Upper lobe of right lung (tissue), 1 donor: ENCODE measurements around the gene SAFB. TPM values are rescaled to one million over a fixed set of nuclear protein-coding genes. Genes with fewer than 3 reads are reported as not detected.
A peak's percentile ranks its signal among the peaks of the same experiment; 100 is the strongest.

Experiments
- ATAC-seq: fragments of 200-7000 bp; cut with Tn5 transposase; one replicate; pipeline ENCODE4 v1.9.1; 2020; ENCODE audit warnings: mild to moderate bottlenecking, moderate library complexity
- DNase-seq: peaks from one replicate; pipeline ENCODE4 v3.0.0-alpha.2; 2020
- H3K27ac ChIP-seq: fragments of 200-600 bp; one replicate; pipeline ENCODE4 v1.8.0; 2022
- H3K27me3 ChIP-seq: fragments of 200-600 bp; one replicate; pipeline ENCODE4 v1.8.0; 2022; ENCODE audit warnings: mild to moderate bottlenecking
- H3K36me3 ChIP-seq: fragments of 200-600 bp; one replicate; pipeline ENCODE4 v1.8.0; 2022
- H3K4me1 ChIP-seq: fragments of 200-600 bp; one replicate; pipeline ENCODE4 v1.8.0; 2022
- H3K4me3 ChIP-seq: fragments of 200-600 bp; one replicate; pipeline ENCODE4 v1.8.0; 2022; ENCODE audit warnings: mild to moderate bottlenecking
- H3K9me3 ChIP-seq: fragments of 200-600 bp; one replicate; pipeline ENCODE4 v1.8.0; 2022
- CTCF ChIP-seq: fragments of 200-600 bp; IDR thresholded peaks from one replicate; pipeline ENCODE4 v1.8.0; 2022; ENCODE audit warnings: antibody characterized with exemption
- intact Hi-C: fragments of 100-400 bp; cut with DNase I; formaldehyde crosslinking; loops from one replicate; pipeline ENCODE4 v1.11.0; 2022
- total RNA-seq: library from RNA; stranded (reverse); fragmentation: NEBNext Ultra II Directional; extraction: Animal tissue kit (Norgen Biotek cat#: 25700); gene quantifications from one replicate; pipeline ENCODE4 v1.2.1, GENCODE V29; 2021
- donor health status: DM: no; HTN: yes; CAD: no; lungs with severe emphysema.

SAFB gene
- total RNA-seq, 1 donor from 2014 or later: 71.9 TPM

GRCh38 chr19:5624741-5625278 lies 1.9 kb downstream of the SAFB start:
- H3K27me3 ChIP-seq: no peaks in the 10 kb centered on the region
- ATAC-seq (no peak), DNase-seq (no peak)
- H3K9me3 ChIP-seq: no peaks in the 10 kb centered on the region
- peaks cover 70% of the 10 kb centered on the region for H3K4me1 ChIP-seq
- peak overlapping the region; percentile 98 for H3K4me3 ChIP-seq
- intact Hi-C loops: no loop called here
- no peak for TF ChIP-seq CTCF
- H3K36me3 ChIP-seq: peaks cover 57% of the 10 kb centered on the region
- H3K27ac ChIP-seq: peak overlapping the region; percentile 95

- peaks cover 68% of the 10 kb centered on the region for H3K4me1 ChIP-seq
- TF ChIP-seq CTCF: no peak
- ATAC-seq: no peak
- H3K27ac ChIP-seq: no peak overlapping the region
- peak overlapping the region; percentile 98 for H3K4me3 ChIP-seq
- H3K27me3 ChIP-seq: no peaks in the 10 kb centered on the region
- peaks cover 55% of the 10 kb centered on the region for H3K36me3 ChIP-seq
- no peak for DNase-seq
- H3K9me3 ChIP-seq: no peaks in the 10 kb centered on the region
- intact Hi-C loops: no loop called here
Measured at GRCh38 chr19:5625641-5626040, 2.8 kb downstream of the SAFB start.

GRCh38 chr19:5627395-5627904 lies 4.6 kb downstream of the SAFB start:
- Histone ChIP-seq H3K36me3 (peaks cover 48% of the 10 kb centered on the region), H3K4me1 (peaks cover 75% of the 10 kb centered on the region), H3K27ac (no peak overlapping the region), H3K9me3 (no peaks in the 10 kb centered on the region), H3K4me3 (no peak overlapping the region), H3K27me3 (no peaks in the 10 kb centered on the region)
- TF ChIP-seq CTCF: no peak
- DNase-seq: peak; percentile 82
- peak; percentile 50 for ATAC-seq
- intact Hi-C loops: no loop called here

GRCh38 chr19:5628461-5628860 lies 5.6 kb downstream of the SAFB start:
- Histone ChIP-seq H3K9me3 (no peaks in the 10 kb centered on the region), H3K4me1 (peaks cover 84% of the 10 kb centered on the region), H3K27me3 (no peaks in the 10 kb centered on the region), H3K4me3 (no peak overlapping the region), H3K36me3 (peaks cover 48% of the 10 kb centered on the region), H3K27ac (no peak overlapping the region)
- no peak for ATAC-seq
- DNase-seq: no peak
- intact Hi-C loops: no loop called here
- no peak for TF ChIP-seq CTCF

GRCh38 chr19:5628919-5629481 lies 6.1 kb downstream of the SAFB start:
- intact Hi-C loops: no loop called here
- no peaks in the 10 kb centered on the region for H3K27me3 ChIP-seq
- TF ChIP-seq CTCF: no peak
- no peak overlapping the region for H3K4me3 ChIP-seq
- ATAC-seq (peak; percentile 57), DNase-seq (no peak)
- peaks cover 48% of the 10 kb centered on the region for H3K36me3 ChIP-seq
- peaks cover 84% of the 10 kb centered on the region for H3K4me1 ChIP-seq
- H3K27ac ChIP-seq: no peak overlapping the region
- H3K9me3 ChIP-seq: no peaks in the 10 kb centered on the region
